Astrocyte (in vitro differentiated cells and primary cell): ENCODE data around the gene HESX1.

Source experiments
- EZH2 ChIP-seq: IDR thresholded peaks from 2 replicates; pipeline ENCODE4 v1.6.1; 2012; ENCODE audit warnings: mild to moderate bottlenecking, low read length, inconsistent platforms; ENCODE audit not compliant: insufficient read depth
- TF ChIP-seq, protein P1 (sequence below): IDR thresholded peaks from 2 replicates; pipeline ENCODE4 v1.5.1; 2011; ENCODE audit warnings: low read depth, mild to moderate bottlenecking, inconsistent platforms, low read length, moderate library complexity; ENCODE audit not compliant: insufficient read depth

- TF ChIP-seq, protein P1, sequence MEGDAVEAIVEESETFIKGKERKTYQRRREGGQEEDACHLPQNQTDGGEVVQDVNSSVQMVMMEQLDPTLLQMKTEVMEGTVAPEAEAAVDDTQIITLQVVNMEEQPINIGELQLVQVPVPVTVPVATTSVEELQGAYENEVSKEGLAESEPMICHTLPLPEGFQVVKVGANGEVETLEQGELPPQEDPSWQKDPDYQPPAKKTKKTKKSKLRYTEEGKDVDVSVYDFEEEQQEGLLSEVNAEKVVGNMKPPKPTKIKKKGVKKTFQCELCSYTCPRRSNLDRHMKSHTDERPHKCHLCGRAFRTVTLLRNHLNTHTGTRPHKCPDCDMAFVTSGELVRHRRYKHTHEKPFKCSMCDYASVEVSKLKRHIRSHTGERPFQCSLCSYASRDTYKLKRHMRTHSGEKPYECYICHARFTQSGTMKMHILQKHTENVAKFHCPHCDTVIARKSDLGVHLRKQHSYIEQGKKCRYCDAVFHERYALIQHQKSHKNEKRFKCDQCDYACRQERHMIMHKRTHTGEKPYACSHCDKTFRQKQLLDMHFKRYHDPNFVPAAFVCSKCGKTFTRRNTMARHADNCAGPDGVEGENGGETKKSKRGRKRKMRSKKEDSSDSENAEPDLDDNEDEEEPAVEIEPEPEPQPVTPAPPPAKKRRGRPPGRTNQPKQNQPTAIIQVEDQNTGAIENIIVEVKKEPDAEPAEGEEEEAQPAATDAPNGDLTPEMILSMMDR = no peak
- TF ChIP-seq EZH2 = no peak
These were observed 41.5 kb downstream of the HESX1 start for GRCh38 chr3:57158325-57158724.
